Mononuclear cell (primary cell): ENCODE measurements around the gene MAP2K6. TPM values are rescaled to one million over a fixed set of nuclear protein-coding genes. Genes with fewer than 3 reads are reported as not detected.

Source experiments
- H3K27me3 ChIP-seq: 2 replicates; pipeline ENCODE4 v1.6.0; 2011; ENCODE audit warnings: low read length, control low read depth; ENCODE audit not compliant: insufficient read depth
- H3K4me1 ChIP-seq: 2 replicates; pipeline ENCODE4 v1.5.1; 2011; ENCODE audit warnings: mild to moderate bottlenecking, low read length, control low read depth; ENCODE audit not compliant: insufficient read depth
- H3K4me3 ChIP-seq: 2 replicates; pipeline ENCODE4 v1.5.1; 2011; ENCODE audit warnings: mild to moderate bottlenecking, low read length, moderate library complexity
- H3K9me3 ChIP-seq: 2 replicates; pipeline ENCODE4 v1.5.1; 2011; ENCODE audit warnings: low read depth, mild to moderate bottlenecking, control low read depth, low read length
- total RNA-seq: library from RNA; depleted of rRNA; stranded (reverse); fragments of >200 nt; gene quantifications from one replicate; pipeline ENCODE4 v1.2.3, GENCODE V29; 2012

The MAP2K6 gene
- total RNA-seq, 1 donor = 7.8 TPM

GRCh38 chr17:69415431-69415830 is 934 bp downstream of the MAP2K6 start:
- Histone ChIP-seq H3K27me3 (no peaks in the 10 kb centered on the region), H3K4me1 (peaks cover 20% of the 10 kb centered on the region), H3K4me3 (peak overlapping the region; percentile 62), H3K9me3 (no peaks in the 10 kb centered on the region)

DNA sequence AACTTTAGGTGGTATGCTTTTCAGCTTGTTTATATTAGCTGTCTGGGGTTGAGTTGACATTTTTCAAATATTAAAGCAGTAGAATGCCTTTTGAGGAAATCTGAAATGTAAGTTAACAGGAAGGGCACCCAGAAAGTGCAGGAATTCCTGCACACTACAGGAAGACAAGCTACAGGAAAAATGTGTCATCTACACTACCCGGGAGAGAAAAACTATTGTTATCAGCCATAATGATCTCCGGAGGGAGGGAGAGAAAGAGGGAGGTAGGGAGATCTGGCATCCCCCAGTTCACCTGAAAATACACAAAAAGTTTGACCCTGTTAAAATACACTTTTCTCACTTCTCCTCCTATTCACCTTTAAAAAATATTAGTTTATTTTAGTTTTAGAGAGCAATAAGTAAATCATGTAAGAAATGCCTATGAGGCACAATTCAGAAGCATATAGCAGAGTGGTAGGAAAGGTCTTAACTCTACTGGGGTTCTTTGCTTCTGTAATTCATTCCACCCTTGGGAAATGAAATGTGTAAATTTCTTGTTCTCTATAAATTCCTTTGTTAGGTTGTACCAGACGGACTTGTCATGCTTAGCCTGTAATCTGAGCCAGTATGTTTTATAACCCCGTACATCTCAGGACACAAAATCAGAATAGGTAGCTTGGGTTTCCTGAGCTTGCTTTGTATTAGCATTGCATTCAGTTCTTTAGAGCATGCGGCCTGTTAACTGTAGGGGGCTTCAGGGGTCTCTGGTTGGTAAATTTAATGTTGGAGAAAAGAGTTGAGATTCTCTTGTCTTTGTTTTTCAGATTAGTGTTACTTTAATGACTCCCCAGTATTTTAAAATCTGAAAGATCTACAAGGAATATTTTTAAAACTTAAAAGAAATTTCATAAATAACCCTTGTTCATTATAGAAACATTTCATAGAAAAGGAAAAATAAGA is 3.3 kb downstream of the MAP2K6 start:
- H3K9me3 ChIP-seq = no peaks in the 10 kb centered on the region
- H3K4me1 ChIP-seq = peaks cover 20% of the 10 kb centered on the region
- H3K4me3 ChIP-seq = no peak overlapping the region
- H3K27me3 ChIP-seq = no peaks in the 10 kb centered on the region

DNA sequence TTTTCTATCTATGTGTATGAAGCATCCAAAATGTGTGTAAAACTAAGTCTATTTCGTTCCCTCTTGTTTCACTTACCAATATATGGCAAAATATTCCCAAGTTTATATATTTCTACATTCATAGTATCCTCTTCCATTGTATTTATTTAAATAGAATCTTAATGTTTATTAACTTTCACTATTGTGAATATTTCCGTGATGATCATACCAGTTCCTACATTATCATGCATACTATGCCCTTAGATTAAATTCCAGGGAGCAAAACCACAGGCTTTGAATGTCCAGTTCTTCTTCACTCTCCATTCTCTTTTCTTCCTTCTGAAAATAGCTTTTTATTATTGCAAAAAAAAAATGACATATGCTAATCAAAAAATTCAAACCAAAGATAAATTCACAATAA is 4.0 kb downstream of the MAP2K6 start:
- Histone ChIP-seq H3K27me3 (no peaks in the 10 kb centered on the region), H3K4me1 (peaks cover 25% of the 10 kb centered on the region), H3K4me3 (no peak overlapping the region), H3K9me3 (no peaks in the 10 kb centered on the region)

DNA sequence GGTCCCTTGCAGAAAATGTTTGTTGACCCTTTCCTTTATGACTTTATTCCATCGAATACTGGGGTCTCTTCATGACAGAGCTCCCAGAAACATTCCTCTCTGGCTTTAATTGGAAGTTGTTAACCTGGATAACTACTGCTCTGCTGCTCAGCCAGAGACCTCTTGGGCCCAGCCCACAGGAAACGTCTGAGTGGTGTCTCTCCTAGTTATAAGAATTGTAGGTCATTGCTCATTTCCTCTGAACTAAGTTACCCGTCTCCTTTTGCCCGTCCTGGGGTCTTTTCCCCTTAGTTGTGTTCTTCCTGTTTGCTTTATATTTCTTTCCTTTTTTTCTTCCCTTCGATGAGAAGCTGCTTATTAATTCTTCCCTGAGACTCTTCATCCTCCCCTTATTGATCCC is 9.0 kb downstream of the MAP2K6 start:
- H3K27me3 ChIP-seq = no peaks in the 10 kb centered on the region
- peaks cover 16% of the 10 kb centered on the region for H3K4me1 ChIP-seq
- no peaks in the 10 kb centered on the region for H3K9me3 ChIP-seq
- no peak overlapping the region for H3K4me3 ChIP-seq

DNA sequence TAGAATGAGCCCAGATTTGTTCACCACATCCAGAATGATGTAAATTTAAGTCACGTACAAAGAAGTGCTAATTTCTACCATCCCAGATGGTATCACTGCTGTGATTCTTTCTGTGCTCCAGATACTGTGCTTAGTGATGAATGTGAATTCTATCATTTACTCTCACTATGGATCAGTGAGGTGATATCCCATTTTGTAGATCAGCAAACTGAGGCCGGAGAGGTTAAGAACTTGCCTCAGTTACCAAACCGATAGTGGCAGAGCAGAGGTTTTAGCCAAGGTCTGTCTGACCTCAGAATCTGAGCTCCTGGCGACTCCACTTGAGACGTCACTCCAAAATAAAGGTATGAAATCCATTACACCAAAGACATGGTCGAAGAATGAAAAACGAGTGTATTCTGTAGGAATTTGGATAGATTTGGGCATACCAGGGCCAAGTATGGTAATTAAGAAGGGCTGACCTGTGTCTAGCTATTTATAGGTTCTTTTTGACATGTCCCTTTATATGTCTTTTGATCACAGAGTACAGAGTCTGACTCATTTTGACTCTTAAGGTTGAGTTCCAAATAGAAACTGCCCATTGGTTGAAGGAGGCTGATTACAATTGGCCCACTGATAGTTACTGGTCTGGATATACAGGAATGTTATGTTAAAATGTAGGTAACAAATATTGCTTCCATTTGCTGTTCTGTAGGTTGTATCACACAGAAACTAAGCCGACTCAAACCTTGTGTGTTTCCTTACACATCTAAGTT is 10.0 kb downstream of the MAP2K6 start:
- H3K27me3 ChIP-seq = no peaks in the 10 kb centered on the region
- no peak overlapping the region for H3K4me3 ChIP-seq

GRCh38 chr17:69425978-69426377 is 11.5 kb downstream of the MAP2K6 start:
- peaks cover 36% of the 10 kb centered on the region for H3K4me1 ChIP-seq

More for the DNA sequence above, 10.0 kb downstream of the MAP2K6 start:
- H3K4me1 ChIP-seq = peaks cover 25% of the 10 kb centered on the region
- H3K9me3 ChIP-seq = no peaks in the 10 kb centered on the region

DNA sequence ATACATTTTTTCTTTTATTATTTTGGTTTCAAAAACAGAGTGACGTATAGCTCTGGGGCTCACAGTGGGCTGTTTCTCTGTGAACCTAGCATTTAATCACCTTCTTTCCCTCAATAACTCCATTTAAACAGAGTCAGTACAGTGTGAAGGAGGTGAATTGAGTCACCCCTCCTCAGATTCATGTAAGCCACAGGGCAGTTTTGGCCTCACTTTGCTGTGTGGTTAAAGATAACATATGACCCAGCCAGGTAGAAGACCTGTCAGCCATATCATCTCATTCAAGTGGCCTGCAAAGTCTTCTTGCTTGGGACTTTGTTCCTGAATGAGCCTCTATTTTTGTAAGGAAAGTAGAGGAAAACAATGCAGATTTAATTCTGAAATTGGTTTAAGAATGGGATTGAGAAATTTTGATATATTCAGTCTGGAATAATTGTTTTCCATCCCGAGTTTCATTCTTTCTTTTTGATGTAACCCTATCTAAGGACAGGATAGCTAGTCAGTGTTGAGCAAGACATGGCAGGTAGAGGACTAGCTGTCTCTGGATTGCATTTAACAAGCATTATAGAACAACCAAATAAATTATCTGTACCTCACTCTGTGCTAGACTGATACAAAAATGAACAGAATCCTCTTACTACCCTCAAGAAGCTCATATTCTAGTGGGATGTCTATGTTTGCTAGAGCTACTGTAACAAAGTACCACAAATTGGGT is 13.1 kb downstream of the MAP2K6 start:
- Histone ChIP-seq H3K9me3 (no peaks in the 10 kb centered on the region), H3K4me1 (peaks cover 37% of the 10 kb centered on the region), H3K27me3 (no peaks in the 10 kb centered on the region), H3K4me3 (no peak overlapping the region)

More at GRCh38 chr17:69425978-69426377, 11.5 kb downstream of the MAP2K6 start:
- Histone ChIP-seq H3K4me3 (no peak overlapping the region), H3K9me3 (no peaks in the 10 kb centered on the region), H3K27me3 (no peaks in the 10 kb centered on the region)

DNA sequence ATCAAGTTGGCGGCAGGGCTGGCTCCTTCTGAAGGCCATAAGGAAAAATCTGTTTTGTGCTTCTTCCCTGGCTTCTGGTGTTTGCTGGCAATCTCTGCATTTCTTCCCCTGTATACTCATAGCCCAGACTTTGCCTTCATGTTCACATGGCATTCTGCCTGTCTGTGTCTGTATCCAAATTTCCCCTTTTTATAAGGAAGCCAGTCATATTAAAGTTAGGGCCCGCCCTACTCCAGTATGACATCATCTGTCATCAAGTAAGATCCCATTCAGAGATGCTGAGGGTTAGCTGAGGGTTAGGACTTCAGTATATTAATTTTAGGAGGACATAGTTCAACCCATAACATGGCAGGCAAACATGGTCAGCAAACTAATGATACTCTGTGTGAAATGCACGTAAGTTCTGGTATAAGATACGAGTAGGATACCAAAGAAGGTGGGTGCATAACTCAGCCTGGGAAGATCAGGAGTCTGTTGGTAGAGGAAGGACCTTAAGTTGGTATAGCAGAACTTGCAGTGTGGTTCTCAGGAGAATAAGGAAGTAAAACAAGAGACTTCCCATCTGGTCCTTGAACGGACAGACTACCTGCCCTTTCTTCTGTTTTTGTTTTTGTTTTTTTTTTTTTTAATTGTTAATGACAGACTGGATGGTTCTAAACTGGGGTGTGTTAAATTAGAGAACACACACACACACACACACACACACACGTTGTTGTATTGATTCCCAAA is 13.9 kb downstream of the MAP2K6 start:
- H3K4me3 ChIP-seq = no peak overlapping the region
- H3K27me3 ChIP-seq = no peaks in the 10 kb centered on the region
- no peaks in the 10 kb centered on the region for H3K9me3 ChIP-seq
- peaks cover 34% of the 10 kb centered on the region for H3K4me1 ChIP-seq

GRCh38 chr17:69430488-69430887 is 16.0 kb downstream of the MAP2K6 start:
- Histone ChIP-seq H3K27me3 (no peaks in the 10 kb centered on the region), H3K4me3 (no peak overlapping the region), H3K9me3 (no peaks in the 10 kb centered on the region), H3K4me1 (peaks cover 33% of the 10 kb centered on the region)

- Histone ChIP-seq H3K4me3 (no peak overlapping the region), H3K4me1 (peaks cover 33% of the 10 kb centered on the region), H3K27me3 (no peaks in the 10 kb centered on the region), H3K9me3 (no peaks in the 10 kb centered on the region)
Measured at GRCh38 chr17:69431835-69432234, 17.3 kb downstream of the MAP2K6 start.

DNA sequence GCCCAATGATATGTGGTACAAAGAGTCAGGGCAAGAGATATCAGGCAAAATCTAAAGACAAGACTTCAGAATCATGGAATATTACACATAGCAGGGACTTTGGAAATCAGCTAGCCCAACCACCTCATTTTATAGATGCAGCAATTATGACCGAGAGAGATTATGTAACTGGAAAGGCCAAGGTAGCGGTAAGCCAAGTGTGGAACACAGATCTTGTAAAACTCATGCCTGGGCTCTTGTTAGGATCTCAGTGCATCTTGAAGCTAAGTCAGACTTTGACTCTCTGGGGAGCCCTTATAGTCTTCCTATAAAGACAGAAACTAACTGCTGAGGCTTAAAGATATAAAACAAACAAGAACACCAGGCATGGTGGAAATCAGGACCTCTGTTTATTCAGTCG is 18.6 kb downstream of the MAP2K6 start:
- H3K4me3 ChIP-seq = no peak overlapping the region
- H3K4me1 ChIP-seq = peaks cover 25% of the 10 kb centered on the region

GRCh38 chr17:69434164-69434579 is 19.7 kb downstream of the MAP2K6 start:
- no peaks in the 10 kb centered on the region for H3K27me3 ChIP-seq
- H3K4me3 ChIP-seq = no peak overlapping the region
- H3K9me3 ChIP-seq = no peaks in the 10 kb centered on the region
- H3K4me1 ChIP-seq = peaks cover 14% of the 10 kb centered on the region

More for the DNA sequence above, 18.6 kb downstream of the MAP2K6 start:
- Histone ChIP-seq H3K9me3 (no peaks in the 10 kb centered on the region), H3K27me3 (no peaks in the 10 kb centered on the region)

- Histone ChIP-seq H3K4me1 (no peaks in the 10 kb centered on the region), H3K27me3 (no peaks in the 10 kb centered on the region), H3K9me3 (peaks cover 9% of the 10 kb centered on the region), H3K4me3 (no peak overlapping the region)
Measured at GRCh38 chr17:69435971-69436696, 21.6 kb downstream of the MAP2K6 start.

GRCh38 chr17:69437475-69437874 is 23.0 kb downstream of the MAP2K6 start:
- no peak overlapping the region for H3K4me3 ChIP-seq
- no peaks in the 10 kb centered on the region for H3K4me1 ChIP-seq
- H3K9me3 ChIP-seq = peaks cover 9% of the 10 kb centered on the region
- no peaks in the 10 kb centered on the region for H3K27me3 ChIP-seq
